Hematopoietic multipotent progenitor cell treated with erythropoietin and hydrocortisone succinate and interleukin-3 and kit ligand, for 6 days (in vitro differentiated cells): ENCODE results near the gene CFAP20.
"Not testable (repeated sequence)": the region's sequence is repeated elsewhere in the genome, so short reads cannot be mapped to it uniquely, and the experiment has no call there.

Experiments
- DNase-seq: peaks from one replicate; pipeline ENCODE4 v3.0.0-alpha.2; 2015

Gene CFAP20

GRCh38 chr16:58095575-58095960, 33.6 kb downstream of the CFAP20 start:
- DNase-seq = not testable (repeated sequence)

- no peak for DNase-seq
Measured at GRCh38 chr16:58094791-58095574, 34.2 kb downstream of the CFAP20 start.

DNA sequence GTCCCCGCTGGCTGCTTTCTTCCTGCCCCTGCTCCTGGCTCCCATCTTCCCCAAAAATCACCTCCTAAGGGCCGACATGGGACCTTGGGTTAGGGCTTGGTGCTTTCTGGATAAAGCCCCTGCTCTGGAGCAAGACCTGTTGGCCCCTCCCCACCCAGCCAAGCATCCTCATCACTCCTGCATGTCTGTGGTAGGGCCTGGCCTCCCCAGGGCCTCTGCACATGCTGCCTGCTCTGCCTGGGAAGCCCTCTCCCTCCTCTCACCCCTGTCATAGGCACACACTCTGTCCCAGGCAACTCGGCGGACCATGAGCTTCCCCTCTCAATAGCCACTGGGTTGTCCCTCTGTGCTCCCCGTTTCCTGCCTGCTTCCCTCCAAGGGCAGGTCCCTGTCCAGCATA, 35.2 kb downstream of the CFAP20 start:
- no peak for DNase-seq

DNA sequence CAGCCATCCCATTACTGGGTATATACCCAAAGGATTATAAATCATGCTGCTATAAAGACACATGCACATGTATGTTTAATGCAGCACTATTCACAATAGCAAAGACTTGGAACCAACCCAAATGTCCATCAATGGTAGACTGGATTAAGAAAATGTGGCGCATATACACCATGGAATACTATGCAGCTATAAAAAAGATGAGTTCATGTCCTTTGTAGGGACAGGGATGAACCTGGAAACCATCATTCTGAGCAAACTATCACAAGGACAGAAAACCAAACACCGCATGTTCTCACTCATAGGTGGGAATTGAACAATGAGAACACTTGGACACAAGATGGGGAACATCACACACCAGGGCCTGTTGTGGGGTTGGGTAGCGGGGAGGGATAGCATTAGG, 38.8 kb downstream of the CFAP20 start:
- DNase-seq = not testable (repeated sequence)

- DNase-seq = no peak
Measured at GRCh38 chr16:58088091-58088490, 41.1 kb downstream of the CFAP20 start.

GRCh38 chr16:58087209-58087913, 41.8 kb downstream of the CFAP20 start:
- no peak for DNase-seq

GRCh38 chr16:58086381-58087208, 42.6 kb downstream of the CFAP20 start:
- DNase-seq = no peak

- no peak for DNase-seq
Measured at GRCh38 chr16:58085584-58086251, 43.5 kb downstream of the CFAP20 start.

DNA sequence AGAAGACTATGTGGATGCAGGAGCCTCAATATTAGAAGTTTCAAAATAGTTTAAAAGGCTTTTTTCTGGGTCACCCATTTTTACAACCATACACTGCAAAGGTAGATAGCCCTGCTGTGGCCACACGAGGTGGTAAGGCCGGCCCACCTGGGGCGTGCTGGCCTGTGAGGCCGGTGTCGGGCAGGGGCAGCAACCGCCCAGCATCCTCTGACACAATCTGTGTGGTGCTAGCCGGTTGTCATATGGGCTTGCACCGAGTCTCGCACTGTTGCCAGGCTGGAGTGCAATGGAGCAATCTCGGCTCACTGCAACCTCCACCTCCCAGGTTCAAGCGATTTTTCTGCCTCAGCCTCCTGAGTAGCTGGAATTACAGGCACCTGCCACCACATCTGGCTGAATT, 44.0 kb downstream of the CFAP20 start:
- DNase-seq = no peak

DNA sequence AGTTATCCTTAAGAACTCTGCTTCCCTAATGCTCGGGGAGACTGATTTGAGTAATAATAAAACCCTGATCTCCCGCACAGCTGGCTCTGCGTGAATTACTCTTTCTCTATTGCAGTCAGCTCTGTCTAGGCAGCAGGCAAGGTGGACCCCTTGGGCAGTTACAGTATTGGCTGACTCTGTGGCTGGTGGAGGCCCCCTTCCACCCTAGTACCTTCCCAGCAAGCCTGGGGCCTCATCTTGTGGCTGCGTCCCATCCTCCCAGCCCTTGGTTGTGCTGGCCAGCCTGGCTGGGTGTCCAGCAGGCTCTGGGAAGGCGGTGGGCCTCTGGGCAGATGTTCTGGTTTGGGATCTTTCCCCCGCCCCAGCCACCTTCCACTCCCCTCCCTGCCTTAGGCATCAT, 44.5 kb downstream of the CFAP20 start:
- no peak for DNase-seq

- DNase-seq = no peak
Measured at GRCh38 chr16:58082381-58082780, 46.8 kb downstream of the CFAP20 start.

GRCh38 chr16:58080657-58081056, 48.5 kb downstream of the CFAP20 start:
- DNase-seq = not testable (repeated sequence)

- DNase-seq = no peak
Measured at GRCh38 chr16:58077796-58078195, 51.4 kb downstream of the CFAP20 start.

DNA sequence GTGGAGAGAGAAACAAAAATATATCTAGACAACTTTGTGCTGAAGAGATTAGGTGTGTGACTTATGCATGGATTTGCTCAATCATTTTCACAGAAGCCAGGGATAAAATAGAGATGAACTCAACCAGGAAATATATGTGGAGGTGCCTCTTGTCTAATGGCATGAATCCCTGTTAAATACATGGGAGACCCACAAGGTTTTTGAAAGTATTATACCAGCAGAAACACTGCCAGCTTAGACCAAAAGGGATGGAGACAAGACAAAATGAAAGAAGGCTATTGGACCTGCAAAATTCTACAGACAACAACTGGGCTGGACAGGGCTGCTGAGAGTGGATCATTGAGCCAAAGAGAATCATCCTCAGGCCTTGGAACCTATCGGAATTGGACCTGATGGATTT, 52.7 kb downstream of the CFAP20 start:
- DNase-seq = no peak

DNA sequence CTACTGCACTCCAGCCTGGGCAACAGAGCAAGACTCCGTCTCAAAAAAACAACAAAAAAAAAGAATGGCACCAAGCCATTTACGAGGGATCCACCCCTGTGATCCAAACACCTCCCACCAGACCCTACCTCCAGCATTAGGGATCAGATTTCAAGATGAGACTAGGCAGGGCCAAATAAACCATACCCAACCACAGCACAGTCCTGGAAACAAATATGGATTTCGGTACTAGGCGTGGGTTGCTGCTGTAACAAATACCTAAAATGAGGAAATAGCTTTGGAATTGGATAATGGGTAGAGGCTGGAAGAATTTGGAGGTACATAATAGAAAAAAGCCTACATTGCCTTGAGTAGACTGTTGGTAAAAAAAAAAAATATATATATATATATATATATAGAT, 54.5 kb downstream of the CFAP20 start:
- no peak for DNase-seq

DNA sequence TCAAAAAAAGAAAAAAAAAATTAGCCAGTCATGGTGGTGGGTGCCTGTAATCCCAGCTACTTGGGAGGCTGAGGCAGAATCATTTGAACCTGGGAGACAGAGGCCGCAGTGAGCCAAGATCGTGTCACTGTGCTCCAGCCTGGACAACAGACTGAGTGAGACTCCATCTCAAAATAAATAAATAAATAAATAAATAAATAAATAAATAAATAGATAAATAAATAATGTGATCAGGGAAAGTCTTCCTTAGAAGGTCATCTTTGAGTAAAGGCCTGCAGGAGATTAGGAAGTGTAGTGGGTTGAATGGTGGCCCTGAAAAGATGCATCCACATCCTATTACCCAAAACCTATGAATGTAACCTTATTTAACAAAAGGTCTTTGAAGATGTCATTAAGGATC, 56.1 kb downstream of the CFAP20 start:
- DNase-seq = not testable (repeated sequence)

DNA sequence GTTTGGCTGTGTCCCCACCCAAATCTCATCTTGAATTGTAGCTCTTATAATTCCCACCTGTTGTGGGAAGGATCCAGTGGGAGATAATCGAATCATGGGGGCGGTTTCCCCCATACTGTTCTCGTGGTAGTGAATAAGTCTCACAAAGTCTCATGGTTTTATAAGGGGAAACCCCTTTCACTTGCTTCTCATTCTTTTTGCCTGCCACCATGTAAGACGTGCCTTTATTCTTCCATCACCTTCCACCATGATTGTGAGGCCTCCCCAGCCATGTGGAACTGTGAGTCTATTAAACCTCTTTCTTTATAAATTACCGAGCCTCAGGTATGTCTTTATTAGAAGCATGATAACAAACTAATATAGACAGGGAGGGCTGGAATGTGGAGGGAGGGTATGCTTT, 57.0 kb downstream of the CFAP20 start:
- DNase-seq = not testable (repeated sequence)

DNA sequence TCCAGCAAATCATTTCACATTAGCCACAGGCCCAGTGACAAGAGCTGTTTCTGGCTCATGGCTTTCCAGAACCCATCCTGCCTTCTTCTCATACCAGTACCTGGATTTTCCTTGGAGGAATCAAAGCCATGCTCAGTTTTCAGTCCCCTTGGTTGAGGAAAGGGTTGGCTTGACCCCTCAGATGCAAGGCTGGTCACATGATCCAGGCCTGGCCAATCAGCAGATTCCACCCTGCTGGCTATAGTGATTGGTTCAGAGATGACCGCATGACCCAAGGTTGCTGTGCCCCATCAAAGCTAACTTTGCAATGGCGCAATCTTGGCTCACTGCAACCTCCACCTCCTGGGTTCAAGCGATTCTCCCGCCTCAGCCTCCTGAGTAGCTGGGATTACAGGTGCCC, 58.6 kb downstream of the CFAP20 start:
- DNase-seq = no peak
